A549 (cell line): ENCODE data around the gene SH2D2A.

Experiments used
- BHLHE40 ChIP-seq: IDR thresholded peaks from 2 replicates; pipeline ENCODE4 v1.6.1; 2012; ENCODE audit warnings: low read depth, low read length, inconsistent platforms
- CHD2 ChIP-seq: fragments of 150-350 bp; IDR thresholded peaks from 2 replicates; pipeline ENCODE4 v1.6.1; 2014; ENCODE audit warnings: low read length; ENCODE audit not compliant: partially characterized antibody
- FOSB ChIP-seq: fragments of 250-450 bp; sonication (Bioruptor Pico); IDR thresholded peaks from 2 replicates; pipeline ENCODE4 v1.5.0; 2020; ENCODE audit warnings: mild to moderate bottlenecking, moderate library complexity
- KDM1A ChIP-seq: fragments of 200-600 bp; sonication (generic); IDR thresholded peaks from 2 replicates; pipeline ENCODE4 v1.6.1; 2016; ENCODE audit warnings: low read depth, mild to moderate bottlenecking
- POLR2A ChIP-seq: IDR thresholded peaks from 2 replicates; pipeline ENCODE4 v1.6.1; 2012; ENCODE audit warnings: mild to moderate bottlenecking, low read length
- POLR2AphosphoS2 ChIP-seq: conservative IDR thresholded peaks from 2 replicates; pipeline ENCODE4 v1.6.1; 2012; ENCODE audit warnings: low read length, improper control_type of control experiment, inconsistent platforms
- SMC3 ChIP-seq: fragments of >200 bp; sonication (Bioruptor Twin); formaldehyde crosslinking; IDR thresholded peaks from 3 replicates; pipeline ENCODE4 v1.6.1; 2018; ENCODE audit warnings: inconsistent platforms
- TF ChIP-seq, protein P1 (sequence below): fragments of >200 bp; sonication (Bioruptor Twin); formaldehyde crosslinking; IDR thresholded peaks from 3 replicates; pipeline ENCODE4 v1.5.1; 2016

DNA sequence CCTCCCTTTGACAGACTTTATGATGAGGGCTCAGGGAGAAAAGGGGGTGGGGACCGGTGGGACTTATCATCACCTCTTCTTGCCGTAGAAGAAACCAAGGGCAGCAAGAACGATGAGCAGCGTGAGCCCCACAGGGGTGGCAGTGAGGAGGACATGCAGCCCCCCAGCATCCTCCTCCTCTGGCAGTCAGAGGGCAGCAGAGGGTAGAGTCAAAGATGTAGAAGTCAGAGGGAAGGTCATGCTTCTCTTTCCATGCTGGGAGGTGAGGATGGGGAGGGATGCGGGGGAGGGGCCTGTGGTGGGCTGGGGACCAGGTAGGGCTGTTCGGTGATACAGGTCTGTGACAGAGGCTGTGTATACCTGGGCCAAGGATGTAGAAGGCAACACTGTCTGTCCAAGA, 27.5 kb upstream of the SH2D2A start:
- TF ChIP-seq FOSB (CRISPR knock-in tag), result no peak
- no peak for TF ChIP-seq POLR2A
- TF ChIP-seq, protein P1, sequence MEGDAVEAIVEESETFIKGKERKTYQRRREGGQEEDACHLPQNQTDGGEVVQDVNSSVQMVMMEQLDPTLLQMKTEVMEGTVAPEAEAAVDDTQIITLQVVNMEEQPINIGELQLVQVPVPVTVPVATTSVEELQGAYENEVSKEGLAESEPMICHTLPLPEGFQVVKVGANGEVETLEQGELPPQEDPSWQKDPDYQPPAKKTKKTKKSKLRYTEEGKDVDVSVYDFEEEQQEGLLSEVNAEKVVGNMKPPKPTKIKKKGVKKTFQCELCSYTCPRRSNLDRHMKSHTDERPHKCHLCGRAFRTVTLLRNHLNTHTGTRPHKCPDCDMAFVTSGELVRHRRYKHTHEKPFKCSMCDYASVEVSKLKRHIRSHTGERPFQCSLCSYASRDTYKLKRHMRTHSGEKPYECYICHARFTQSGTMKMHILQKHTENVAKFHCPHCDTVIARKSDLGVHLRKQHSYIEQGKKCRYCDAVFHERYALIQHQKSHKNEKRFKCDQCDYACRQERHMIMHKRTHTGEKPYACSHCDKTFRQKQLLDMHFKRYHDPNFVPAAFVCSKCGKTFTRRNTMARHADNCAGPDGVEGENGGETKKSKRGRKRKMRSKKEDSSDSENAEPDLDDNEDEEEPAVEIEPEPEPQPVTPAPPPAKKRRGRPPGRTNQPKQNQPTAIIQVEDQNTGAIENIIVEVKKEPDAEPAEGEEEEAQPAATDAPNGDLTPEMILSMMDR, result no peak
- no peak for TF ChIP-seq KDM1A
- TF ChIP-seq POLR2AphosphoS2, result no peak
- no peak for TF ChIP-seq BHLHE40
- no peak for TF ChIP-seq SMC3
- TF ChIP-seq CHD2, result no peak
